HG02885 (cell line): ENCODE results near the gene FAH.
"Not testable (repeated sequence)": the region's sequence is repeated elsewhere in the genome, so short reads cannot be mapped to it uniquely, and the experiment has no call there.

Experiments used
- ATAC-seq: cut with Tn5 transposase; IDR thresholded peaks from one replicate; pipeline ENCODE4 v1.9.1; 2021; ENCODE audit warnings: mild to moderate bottlenecking; ENCODE audit not compliant: unreplicated experiment, poor library complexity

The FAH gene

DNA sequence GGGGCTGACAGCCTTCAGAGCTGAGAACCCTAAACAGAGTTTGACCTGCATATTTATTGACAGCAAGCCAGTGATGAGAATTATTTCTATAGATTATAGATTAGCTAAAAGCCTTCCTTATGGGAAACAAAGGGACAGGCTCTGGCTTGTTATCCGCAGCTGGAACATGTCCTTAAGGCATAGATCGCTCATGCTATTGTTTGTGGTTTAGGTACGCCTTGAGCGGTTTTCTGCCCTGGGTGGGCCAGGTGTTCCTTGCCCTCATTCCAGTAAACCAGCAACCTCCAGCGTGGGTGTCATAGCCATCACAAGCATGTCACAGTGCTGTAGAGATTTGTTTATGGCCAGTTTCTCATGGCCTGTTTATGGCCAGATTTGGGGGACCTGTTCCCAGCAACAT, 10.2 kb upstream of the FAH start:
- no peak for ATAC-seq

DNA sequence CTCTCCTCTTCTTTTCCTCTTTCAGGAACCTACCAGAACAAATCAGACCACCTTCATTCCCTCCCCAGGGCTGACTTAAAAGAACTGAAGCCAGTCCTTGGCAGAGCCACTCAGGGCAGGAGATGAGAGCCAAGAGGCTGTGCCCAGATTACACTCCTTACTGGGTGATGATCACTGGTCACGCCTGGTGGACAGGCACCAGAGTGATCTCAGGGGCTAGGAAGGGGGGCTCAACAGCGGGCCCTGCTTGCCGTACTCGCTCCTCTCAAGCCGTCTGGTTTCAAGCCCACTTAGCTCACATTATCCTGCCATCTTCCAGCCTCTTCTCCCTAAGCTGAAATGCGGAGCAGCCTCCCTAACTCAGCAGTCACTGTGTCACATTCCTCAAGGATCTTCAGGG, 1.7 kb upstream of the FAH start:
- no peak for ATAC-seq

DNA sequence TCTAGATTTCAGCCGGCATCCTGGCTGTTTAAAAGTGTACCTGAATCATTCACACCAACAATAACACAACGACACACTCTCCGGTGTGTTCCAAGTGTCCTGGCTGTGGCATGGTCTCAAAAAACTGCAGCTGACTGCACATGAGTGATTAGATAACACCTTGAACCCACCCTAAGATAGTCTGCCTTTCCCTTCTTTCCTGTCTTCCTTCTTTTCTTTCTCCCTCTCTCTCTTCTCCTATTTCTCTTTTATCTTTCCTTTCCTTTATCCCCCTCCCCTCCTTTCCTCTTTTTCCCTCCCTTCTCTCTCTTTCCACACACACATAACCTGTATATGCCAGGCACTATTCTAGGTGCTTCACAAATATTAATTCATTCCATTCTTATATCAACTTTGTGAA, 1.2 kb upstream of the FAH start:
- ATAC-seq = no peak

DNA sequence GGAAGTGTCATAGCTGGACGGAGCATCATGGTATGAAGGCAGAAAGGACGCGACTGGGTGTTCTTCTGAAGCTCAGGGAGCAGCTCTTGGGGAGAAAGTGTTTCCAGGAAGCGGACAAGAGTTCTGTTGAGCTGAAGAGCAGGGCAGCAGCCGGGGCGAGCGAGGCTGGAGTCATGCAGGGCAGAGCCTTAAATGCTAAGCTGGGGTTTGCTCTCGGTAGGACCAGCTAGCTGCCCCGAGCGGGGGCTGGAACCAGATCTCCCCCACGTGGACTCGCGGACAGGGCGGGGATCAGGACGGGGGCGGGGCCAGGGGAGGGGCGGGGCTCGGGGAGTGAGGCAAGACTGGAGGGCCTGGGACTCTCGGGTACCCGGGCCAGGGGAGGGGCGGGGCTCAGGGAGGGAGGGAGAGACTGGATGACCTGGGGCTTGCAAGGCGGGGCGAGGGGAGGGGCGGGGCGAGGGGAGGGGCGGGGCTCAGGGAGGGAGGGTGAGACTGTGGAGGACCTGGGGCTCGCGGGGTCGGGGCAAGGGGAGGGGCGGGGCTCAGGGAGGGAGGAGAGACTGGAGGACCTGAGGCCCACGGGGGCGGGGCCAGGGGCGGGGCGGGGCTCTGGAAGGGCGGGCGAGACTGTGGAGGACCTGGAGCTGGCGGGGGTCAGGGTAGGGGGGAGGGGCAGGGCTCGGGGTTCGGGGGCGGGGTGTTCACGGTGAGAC, 461 bp upstream of the FAH start:
- ATAC-seq = peak; percentile 73

DNA sequence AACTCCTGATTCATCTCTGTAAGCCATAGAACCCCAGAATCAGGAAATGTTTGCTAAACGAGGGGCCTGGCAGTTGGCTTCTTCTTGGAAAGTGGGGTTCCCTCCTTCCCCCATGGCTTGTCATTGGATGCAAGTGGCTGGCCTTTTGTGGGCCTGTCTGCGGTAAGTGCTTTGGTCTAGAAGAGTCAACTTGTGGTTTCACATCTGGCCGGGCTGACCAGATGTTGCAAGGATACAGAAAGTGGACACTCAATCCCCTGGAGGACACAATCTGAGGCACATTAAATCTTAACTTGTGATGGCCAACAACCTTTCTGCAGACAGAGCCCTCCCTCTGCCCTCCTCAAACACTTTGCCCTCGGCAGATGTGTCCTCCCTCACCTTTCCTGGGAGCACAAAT, 1.1 kb downstream of the FAH start:
- ATAC-seq = no peak

DNA sequence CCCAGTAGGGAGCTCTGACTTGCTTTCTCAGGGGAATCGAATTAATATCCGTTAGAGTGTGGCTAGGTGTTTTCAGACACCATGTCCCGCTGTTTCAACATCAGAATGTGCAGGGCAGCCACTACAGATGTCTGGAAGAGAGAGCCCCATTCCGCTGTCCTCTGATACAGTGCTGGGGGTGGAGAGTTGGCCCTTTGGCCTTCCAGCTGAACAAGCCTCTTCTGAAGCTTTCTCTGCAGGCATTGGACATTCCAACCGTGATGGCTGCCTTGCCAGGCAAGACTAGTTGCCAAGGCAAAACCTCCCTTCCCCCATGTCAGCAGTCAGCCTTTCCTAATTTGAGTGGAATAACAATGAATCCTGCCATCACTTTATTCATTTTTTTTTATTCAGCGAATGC, 1.5 kb downstream of the FAH start:
- no peak for ATAC-seq

DNA sequence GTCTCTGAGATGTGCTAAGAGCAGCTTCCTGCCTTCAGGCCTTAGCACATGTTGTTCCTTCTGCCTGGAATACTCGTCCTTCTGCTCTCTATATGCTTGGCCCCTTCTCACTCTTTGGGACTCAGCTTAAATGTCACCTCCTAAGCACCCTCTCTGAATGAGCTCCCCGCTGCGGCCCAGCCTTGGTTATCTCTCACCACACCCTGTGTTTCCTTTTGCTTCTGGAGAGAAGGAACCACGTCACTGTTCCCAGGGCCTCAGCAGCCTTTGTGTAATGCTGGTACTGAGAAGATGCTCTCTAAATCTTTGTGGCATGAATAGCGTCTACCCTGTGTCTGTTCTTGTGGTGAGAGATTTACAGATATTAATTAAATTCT, 2.2 kb downstream of the FAH start:
- ATAC-seq = no peak

DNA sequence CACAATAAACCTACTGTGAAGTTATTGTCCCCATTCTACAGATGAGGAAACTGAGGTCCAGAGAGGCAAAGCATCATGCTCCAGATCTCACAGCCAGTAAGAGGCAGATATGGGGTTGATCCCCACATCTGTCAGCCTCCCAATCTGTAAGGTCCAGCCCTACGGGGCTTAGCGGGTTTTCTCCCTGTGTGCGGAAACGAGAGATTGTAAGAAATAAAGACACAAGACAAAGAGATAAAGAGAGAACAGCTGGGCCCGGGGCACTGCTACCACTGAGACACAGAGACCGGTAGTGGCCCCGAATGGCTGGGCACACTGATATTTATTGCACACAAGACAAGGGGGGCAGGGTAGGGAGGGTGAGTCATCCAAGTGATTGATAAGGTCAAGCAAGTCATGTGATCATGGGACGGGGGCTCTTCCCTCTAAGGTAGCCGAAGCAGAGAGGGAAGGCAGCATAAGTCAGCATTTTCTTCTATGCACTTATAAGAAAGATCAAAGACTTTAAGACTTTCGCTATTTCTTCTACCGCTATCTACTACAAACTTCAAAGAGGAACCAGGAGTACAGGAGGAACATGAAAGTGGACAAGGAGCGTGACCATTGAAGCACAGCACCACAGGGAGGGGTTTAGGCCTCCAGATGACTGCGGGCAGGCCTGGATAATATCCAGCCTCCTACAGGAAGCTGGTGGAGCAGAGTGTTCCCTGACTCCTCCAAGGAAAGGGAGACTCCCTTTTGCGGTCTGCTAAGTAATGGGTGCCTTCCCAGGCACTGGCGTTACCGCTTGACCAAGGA, 2.8 kb downstream of the FAH start:
- not testable (repeated sequence) for ATAC-seq

DNA sequence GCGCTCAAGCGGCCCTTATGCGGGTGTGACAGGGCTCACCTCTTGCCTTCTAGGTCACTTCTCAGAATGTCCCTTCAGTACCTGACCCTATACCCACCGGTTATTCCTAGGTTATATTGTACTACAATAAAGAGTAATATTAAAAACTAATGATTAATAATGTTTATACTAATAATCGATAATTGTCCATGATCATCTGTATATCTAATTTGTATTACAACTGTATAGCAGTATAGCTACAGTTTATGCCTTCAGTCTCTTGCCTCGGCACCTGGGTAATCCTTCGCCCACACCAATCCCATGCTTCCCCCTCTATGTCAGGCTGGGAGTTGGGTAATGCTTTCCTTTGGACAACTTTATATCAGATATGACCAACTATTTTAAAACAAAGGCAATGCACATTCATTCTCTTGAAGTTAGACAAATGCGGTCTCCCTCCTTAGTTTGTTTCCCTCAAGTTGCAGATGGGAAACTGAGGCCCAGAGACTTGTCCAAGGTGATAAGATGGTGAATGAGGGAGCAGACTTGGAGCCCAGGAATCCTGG, 3.4 kb downstream of the FAH start:
- no peak for ATAC-seq

DNA sequence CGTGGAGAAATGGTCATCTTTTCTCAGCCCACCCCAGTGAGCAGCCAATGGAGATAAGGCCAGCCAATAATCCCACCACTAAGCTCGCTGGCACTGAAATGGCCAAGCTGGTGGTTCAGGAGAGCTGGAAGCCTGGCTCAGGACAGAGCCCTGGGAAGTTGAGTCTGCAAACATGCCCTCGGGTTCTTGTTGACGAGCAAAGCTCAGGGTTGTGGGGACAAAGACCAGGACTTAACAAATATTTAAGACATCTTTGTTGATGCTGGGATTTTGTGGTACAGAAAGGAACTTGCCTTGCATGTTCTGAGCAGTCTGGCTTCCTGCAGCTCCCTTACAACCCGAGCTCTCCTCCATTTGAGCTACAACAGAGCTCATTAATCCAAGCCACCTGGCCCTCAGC, 4.4 kb downstream of the FAH start:
- ATAC-seq = no peak

DNA sequence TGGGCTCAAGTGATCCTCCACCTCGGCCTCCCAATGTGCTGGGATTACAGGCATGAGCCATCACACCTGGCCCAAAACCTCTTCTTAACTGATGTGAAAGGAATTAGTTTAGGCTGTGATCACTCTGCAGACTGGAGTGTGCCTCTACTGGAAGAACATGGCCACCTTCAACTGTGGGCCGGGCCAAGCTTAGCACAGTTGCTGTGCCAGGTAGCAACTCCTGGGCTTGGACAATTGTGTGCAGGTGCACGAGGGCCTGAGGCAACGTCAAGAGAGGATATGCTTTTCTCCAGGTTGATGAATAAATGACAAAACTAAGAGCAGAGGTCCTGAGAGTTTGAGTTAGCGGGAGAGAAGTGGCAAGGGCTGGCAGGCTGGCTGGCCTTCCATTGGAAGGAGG, 6.5 kb downstream of the FAH start:
- no peak for ATAC-seq

DNA sequence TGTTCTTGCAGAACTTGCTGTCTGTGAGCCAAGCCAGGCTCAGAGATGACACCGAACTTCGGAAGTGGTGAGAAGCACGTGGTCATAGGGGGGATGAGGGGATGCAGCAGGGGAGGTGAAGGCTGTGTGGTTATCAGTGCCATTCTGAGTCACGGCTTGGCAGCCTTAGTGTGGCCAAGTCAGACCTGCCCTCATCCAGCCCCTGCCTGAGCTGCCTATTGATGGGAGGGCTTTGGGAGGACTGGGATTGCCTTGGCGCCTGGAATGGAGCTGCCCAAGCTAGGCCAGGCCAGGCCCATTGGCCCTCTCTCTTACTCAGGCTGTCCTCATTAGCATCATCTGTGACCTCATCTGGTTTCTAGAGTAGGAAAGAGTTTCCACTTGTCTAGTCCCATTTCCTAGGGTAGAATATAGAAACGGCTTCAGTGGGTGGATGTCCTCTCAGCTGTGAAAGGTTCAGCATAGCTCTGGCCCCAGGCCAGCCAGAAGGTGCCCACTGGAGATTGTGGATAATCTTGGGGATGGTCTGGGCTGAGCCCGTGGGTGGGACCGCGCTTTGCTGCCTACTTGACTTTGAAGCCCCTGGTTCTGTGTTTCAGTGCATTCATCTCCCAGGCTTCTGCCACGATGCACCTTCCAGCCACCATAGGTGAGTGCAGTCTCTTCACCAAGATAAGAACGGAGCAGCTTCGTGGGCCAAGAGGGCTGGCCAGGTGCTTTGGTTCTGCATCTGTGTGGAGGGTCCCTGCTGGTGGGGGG, 7.2 kb downstream of the FAH start:
- ATAC-seq = no peak

DNA sequence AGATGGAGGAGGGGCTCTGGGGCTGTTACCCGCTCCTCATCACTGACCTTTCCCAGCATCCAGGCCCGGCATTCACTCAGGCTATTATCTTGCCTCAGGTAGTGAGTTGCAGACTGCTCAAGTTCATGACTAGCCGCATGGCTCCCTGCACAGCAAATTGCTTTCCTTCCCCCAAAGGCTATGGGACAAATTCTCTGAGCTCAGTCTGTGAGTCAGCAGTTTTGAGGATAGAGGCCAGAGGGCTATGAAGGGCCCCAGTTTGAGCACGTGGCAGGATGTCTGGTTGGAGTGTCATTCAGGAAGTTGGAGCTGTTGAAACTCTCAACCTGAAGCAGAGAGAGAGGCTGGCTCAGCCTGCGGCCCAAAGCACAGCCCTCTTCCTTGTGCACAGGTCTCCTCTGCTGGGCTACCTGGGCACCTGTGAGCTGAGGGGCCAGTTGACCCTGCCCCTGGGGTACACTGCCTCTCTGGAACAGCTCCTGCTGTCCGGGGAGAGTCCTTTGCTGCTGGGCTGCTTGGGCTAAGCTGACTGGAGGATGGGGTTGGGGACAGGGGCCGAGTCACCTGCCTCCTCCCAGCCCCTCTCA, 7.9 kb downstream of the FAH start:
- ATAC-seq = peak; percentile 83

DNA sequence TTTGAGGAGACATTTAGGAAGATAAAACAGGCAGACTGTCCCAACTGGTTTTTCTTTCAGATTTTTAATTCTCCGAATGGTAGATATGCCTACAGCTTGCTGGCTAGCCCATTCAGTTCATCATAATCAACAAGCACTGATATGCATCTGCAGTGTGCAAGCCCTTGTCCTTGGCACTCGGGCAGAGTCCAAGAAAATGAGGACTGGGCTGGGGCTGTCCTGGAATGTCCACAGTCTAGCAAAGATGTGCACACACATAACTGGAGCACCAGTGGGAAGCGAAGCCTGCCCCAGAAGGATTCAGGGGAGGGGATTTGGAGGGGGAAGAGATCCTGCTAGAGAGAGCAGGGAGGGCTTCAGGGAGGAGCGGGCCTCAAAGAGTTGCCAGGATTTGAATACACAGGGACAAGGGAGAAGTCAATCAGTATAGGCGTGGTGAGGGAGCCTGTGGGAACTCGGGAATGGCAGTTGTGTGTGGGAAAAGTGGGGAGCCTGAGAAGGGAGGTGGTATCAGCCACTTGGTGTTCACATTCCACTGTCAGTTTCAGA, 8.7 kb downstream of the FAH start:
- ATAC-seq = no peak

DNA sequence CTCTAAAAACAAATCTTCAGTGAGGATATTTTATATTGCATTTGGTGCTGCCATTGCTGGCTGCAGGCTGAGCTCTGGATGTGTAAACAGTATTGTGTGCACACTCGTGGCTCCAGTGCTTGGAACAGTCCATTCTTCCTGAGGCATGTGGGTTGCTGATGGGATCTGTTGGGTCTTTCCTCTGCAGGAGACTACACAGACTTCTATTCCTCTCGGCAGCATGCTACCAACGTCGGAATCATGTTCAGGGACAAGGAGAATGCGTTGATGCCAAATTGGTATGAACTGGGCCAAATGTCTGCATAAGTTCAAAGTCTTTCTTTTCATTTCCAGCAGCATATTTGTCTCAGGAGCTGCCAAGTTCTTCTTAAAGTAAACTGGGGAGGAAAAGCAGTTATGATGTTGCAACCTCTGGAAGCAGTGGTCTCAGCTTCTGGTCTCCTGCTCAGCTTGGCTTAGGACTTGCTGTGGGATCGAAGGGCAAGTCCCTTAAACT, 9.3 kb downstream of the FAH start:
- ATAC-seq = no peak

DNA sequence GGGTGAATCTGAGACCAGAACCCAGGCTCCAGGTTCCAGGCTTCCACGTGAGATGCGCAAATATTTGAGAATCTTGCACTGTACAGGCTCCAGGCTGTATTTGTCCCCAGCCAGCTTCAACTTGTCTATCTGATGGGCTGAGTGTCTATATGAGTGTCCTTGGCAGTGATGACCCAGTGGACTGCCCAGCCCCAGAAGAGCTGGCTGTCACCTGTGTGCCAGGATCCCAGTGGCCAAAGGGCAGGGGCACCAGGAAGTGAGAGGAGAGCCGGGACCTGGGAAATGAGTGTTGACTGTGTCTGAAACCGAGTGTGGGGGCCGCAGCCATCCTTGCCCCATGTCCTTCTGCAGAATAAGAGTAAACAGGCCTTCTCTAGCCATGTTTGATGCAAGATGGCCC, 10.4 kb downstream of the FAH start:
- no peak for ATAC-seq

DNA sequence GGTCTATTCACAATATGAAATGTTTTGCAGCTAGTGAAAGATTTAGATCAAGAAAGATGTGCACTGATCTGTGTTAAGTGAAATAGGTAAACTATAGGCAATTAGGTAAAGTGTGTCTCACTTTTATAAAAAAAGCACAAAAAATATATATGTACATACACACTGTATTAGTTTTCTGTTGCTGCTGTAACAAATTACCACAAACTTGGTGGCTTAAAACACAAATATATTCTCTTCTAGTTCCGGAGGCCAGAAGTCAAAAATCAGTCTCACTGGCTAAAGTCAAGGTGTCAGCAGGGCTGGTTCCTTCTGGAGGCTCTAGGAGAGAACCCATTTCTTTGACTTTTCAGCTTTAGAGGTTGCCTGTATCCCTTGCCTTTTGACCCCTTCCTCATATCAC, 11.1 kb downstream of the FAH start:
- no peak for ATAC-seq

DNA sequence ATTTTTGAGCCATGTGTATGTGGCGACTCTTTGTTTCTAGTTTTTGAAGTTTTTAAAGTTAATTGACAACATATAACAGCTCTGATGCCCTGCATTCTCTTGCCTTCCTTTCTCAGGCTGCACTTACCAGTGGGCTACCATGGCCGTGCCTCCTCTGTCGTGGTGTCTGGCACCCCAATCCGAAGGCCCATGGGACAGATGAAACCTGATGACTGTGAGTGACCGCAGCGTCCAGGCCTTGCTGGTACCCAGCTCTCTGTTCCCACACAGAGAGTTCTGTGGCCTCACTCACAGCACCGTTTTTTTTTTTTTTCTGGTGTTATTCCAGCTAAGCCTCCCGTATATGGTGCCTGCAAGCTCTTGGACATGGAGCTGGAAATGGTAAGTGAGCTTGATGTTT, 15.1 kb downstream of the FAH start:
- no peak for ATAC-seq

DNA sequence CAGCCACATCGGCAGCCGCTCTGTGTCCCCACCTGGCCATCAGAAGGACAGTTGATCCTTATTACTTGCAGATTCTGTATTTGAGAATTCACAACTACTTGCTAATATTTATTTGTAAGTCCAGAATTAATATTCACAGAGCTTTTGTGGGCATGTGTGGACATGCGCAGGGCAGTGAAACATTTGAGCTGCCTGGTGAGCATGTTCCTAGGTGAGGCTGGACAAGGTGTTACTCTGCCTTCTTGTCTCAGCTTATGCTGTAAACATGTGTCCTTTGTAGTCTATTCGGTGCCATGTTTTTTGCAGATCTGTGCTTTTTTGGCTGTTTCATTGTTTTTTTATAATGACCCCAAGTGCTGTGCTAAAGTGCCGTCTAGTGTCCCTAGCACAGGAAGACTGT, 15.6 kb downstream of the FAH start:
- no peak for ATAC-seq

DNA sequence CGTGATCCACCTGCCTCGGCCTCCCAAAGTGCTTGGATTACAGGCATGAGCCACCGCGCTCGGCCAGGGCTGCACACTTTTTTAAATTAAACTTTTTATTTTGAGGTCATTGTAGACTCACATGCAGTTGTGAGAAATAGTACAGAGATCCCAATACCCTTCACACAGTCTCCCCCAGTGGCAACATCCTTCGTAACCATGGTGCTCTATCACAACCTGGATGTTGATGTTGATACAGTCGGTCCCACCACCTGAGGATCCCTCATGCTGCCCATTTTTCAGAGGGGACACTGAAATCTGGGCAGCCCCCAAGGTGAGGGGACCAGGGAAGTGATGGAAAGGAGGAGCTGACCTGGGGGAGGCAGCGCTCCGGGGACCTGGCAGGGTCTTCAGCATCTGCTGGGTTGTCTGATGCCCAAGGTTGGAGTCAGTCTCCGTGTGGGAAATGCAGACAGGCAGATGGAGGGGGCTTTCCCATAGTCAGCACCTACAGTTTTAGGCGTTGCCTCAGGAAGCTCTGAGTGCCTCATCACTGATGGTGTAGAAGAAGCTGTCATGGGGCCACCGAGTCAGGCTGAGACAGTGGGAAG, 17.1 kb downstream of the FAH start:
- no peak for ATAC-seq
